Measurements from ENCODE around the gene BUD13. TPM values are rescaled to one million over a fixed set of nuclear protein-coding genes. Genes with fewer than 3 reads are reported as not detected.

Gene BUD13
- total RNA-seq, 1 experiment from 2014 or later = 30.0 TPM

GRCh38 chr11:116724813-116725212, 48.0 kb downstream of the BUD13 start:
- no TSS peak for BruUV-seq (replicated peaks)
- H3K4me1 ChIP-seq (ENCODE audit: control insufficient read depth, insufficient read depth, low read length) = no peaks in the 10 kb centered on the region; the same call in 1 of the 2 replicates
- TF ChIP-seq TCF7L2 (IDR thresholded peaks at IDR 0.05; ENCODE audit: low read depth, low read length) (no peak), POLR2AphosphoS5 (IDR thresholded peaks at IDR 0.05; ENCODE audit: low read depth, low read length) (no peak), SIN3A (IDR thresholded peaks at IDR 0.05; ENCODE audit: borderline replicate concordance, insufficient read depth, low read depth, low read length) (no peak), REST (IDR thresholded peaks at IDR 0.05; ENCODE audit: insufficient read depth in 1 of 2, low read depth in 2 of 2, low read length in 1 of 2) (no peak), CTCF (IDR thresholded peaks at IDR 0.05) (no peak)
- POLR2A ChIA-PET = no interaction called here
- intact Hi-C loops (cut with micrococcal nuclease; ENCODE audit: unreplicated experiment) (no loop called here), in situ Hi-C loops (cut with HindIII; ENCODE audit: low pct_unique_long_range_greater_than_20kb, low sequenced_read_pairs) (no loop called here)
- H3K27me3 ChIP-seq (ENCODE audit: control insufficient read depth, insufficient read depth, low read length) = peaks cover 14% of the 10 kb centered on the region
- no peaks in the 10 kb centered on the region for H3K36me3 ChIP-seq (ENCODE audit: control insufficient read depth, insufficient read depth, low read length)
- no peak overlapping the region for H3K27ac ChIP-seq (ENCODE audit: low read length)
- no peak for DNase-seq (ENCODE audit: low read depth, low spot score)
- H3K4me3 ChIP-seq (ENCODE audit: low read depth in 2 of 2, low read length in 2 of 2) = no peak overlapping the region
- ATAC-seq = no peak
- CTCF ChIA-PET = no interaction called here
- H3K9me3 ChIP-seq (ENCODE audit: control insufficient read depth, insufficient read depth, low read depth, low read length) = no peaks in the 10 kb centered on the region

GRCh38 chr11:116723511-116723910, 49.3 kb downstream of the BUD13 start:
- no peak for TF ChIP-seq POLR2AphosphoS5 (IDR thresholded peaks at IDR 0.05; ENCODE audit: low read depth, low read length)
- no peak for TF ChIP-seq CTCF (IDR thresholded peaks at IDR 0.05)
- no peak for TF ChIP-seq TCF7L2 (IDR thresholded peaks at IDR 0.05; ENCODE audit: low read depth, low read length)
- no peak for TF ChIP-seq REST (IDR thresholded peaks at IDR 0.05; ENCODE audit: insufficient read depth in 1 of 2, low read depth in 2 of 2, low read length in 1 of 2)
- TF ChIP-seq SIN3A (IDR thresholded peaks at IDR 0.05; ENCODE audit: borderline replicate concordance, insufficient read depth, low read depth, low read length) = no peak
- ATAC-seq = no peak
- no peak overlapping the region for H3K27ac ChIP-seq (ENCODE audit: low read length)
- H3K9me3 ChIP-seq (ENCODE audit: control insufficient read depth, insufficient read depth, low read depth, low read length) = no peaks in the 10 kb centered on the region
- no peak for DNase-seq (ENCODE audit: low read depth, low spot score)
- intact Hi-C loops (cut with micrococcal nuclease; ENCODE audit: unreplicated experiment) = no loop called here
- no peaks in the 10 kb centered on the region; the same call in 1 of the 2 replicates for H3K4me1 ChIP-seq (ENCODE audit: control insufficient read depth, insufficient read depth, low read length)
- H3K27me3 ChIP-seq (ENCODE audit: control insufficient read depth, insufficient read depth, low read length) = peaks cover 15% of the 10 kb centered on the region
- in situ Hi-C loops (cut with HindIII; ENCODE audit: low pct_unique_long_range_greater_than_20kb, low sequenced_read_pairs) = no loop called here
- POLR2A ChIA-PET = no interaction called here
- H3K4me3 ChIP-seq (ENCODE audit: low read depth in 2 of 2, low read length in 2 of 2) = no peak overlapping the region
- BruUV-seq (replicated peaks) = no TSS peak
- H3K36me3 ChIP-seq (ENCODE audit: control insufficient read depth, insufficient read depth, low read length) = no peaks in the 10 kb centered on the region
- CTCF ChIA-PET = no interaction called here
